HG03108 (cell line): Measurements from ENCODE around the gene ASXL2.
"Not testable (repeated sequence)": the region's sequence is repeated elsewhere in the genome, so short reads cannot be mapped to it uniquely, and the experiment has no call there.

Source experiments
- ATAC-seq: cut with Tn5 transposase; IDR thresholded peaks from one replicate; pipeline ENCODE4 v1.9.1; 2021; ENCODE audit warnings: moderate library complexity; ENCODE audit not compliant: unreplicated experiment

Gene ASXL2

DNA sequence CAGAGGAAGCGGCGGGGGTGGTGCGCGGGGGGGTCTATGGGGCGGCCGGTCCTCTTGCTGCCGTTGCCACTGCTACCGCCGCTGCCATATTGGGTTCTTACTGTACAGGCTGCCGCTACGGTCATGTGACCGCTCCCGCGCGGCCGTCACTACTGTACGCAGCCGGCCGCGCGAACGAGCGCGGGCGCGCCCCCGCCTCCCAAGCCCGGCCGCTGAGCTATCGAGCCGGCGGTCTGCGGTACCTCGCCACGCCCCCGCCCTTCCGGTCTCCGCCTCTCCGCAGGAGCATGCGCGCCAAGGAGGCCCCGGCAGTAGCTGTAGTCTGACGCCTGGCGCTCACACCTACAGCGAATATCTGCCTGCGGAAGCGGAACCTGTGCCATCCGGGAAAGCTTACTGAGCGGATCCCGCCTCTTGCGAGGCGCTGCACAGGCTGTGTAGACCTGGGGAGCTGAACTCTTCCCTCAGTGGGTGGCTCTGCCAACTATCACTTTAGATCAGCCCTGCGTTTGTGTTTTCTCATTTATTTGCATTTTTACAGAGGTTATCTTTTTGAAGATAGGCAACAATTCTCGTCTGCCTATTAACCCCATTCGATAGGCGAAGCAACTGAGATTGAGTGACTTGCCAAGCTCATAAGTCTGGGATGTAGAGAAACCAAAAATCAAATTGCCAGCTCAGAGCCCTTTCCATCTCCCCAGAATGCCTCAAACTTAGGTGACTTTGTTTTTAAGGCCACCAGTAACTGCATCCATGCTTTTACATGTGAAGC lies at the start of gene ASXL2:
Gene ASXL2, minus strand, starts transcription at position 127 of the 772 bp plus-strand sequence. CDS start 265 bp downstream, outside the sequence.
- ATAC-seq: peak; percentile 90

GRCh38 chr2:25926984-25927756 lies 48.9 kb upstream of the ASXL2 start:
- no peak for ATAC-seq

GRCh38 chr2:25922501-25922900 lies 44.2 kb upstream of the ASXL2 start:
- ATAC-seq: no peak

DNA sequence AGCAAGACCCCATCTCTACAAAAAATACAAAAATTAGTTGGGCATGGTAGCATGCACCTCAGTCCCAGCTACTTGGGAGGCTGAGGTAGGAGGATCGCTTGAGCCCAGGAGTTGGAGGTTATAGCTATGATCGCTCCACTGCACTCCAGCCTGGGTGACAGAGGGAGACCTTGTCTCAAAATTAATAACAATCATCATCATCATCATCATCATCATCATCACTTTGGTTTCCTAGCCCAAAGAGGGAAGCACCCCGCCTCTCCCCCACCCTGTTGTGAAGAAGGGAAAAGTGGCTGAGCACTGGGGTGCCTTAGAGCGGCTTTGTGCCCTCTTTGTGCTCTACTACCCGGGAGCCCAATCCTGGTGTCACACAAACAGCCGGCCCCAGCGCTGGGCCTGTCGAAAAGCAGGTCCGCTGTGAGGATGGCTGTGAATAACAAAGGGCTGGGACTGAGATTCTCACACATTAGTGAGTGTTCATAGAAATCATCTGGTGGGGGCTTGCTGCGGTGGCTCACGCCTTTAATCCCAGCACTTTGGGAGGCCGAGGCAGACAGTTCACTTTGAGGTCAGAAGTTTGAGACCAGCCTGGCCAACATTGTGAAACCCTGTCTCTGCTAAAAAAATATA lies 42.6 kb upstream of the ASXL2 start:
- no peak for ATAC-seq

DNA sequence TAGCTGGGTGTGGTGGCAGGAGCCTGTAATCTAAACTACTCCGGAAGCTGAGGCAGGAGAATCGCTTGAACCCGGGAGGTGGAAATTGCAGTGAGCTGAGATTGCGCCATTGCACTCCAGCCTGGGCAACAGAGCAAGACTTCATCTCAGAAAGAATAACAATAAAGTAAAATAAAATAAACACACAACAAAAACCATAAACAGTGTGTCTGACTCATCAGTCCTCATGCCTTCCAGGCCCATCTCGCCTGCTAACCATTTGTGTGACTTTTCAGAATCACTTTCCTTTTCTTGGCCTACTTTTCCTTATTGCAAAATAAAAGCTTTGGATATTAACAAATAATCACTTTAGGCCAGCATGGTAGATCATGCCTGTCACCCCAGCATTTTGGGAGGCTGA lies 42.0 kb upstream of the ASXL2 start:
- ATAC-seq: no peak

DNA sequence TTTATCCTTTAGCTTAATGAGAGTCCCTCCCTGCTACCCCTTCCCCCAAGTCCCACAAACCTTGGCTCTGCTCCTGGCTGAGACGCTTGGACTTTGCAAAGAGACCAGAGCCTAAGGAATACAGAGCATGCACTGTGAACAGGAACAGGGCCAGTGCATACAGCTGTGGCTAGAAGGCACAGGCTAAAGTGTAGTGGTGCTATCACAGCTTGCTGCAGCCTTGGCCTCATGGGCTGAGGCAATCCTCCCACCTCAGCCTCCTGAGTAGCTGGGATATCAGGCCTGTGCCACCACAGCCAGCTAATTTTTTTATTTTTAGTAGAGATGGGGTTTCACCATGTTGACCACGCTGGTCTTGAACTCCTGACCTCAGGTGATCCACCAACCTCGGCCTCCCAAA lies 39.5 kb upstream of the ASXL2 start:
- no peak for ATAC-seq

GRCh38 chr2:25917411-25917810 lies 39.1 kb upstream of the ASXL2 start:
- not testable (repeated sequence) for ATAC-seq

DNA sequence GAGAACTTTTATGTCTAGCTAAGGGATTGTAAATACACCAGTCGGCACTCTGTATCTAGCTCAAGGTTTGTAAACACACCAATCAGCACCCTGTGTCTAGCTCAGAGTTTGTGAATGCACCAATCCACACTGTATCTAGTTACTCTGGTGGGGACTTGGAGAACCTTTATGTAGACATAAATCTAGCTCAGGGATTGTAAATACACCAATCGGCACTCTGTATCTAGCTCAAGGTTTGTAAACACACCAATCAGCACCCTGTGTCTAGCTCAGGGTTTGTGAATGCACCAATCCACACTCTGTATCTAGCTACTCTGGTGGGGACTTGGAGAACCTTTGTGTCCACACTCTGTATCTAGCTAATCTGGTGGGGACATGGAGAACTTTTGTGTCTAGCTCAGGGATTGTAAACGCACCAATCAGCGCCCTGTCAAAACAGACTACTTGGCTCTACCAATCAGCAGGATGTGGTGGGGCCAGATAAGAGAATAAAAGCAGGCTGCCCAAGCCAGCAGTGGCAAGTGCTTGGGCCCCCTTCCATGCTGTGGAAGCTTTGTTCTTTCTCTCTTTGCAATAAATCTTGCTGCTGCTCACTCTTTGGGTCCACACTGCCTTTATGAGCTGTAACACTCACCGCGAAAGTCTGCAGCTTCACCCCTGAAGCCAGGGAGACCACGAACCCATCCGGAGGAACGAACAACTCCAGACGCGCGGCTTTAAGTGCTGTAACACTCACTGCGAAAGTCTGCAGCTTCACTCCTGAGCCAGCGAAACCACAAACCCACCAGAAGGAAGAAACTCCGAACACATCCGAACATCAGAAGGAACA lies 37.9 kb upstream of the ASXL2 start:
- not testable (repeated sequence) for ATAC-seq

DNA sequence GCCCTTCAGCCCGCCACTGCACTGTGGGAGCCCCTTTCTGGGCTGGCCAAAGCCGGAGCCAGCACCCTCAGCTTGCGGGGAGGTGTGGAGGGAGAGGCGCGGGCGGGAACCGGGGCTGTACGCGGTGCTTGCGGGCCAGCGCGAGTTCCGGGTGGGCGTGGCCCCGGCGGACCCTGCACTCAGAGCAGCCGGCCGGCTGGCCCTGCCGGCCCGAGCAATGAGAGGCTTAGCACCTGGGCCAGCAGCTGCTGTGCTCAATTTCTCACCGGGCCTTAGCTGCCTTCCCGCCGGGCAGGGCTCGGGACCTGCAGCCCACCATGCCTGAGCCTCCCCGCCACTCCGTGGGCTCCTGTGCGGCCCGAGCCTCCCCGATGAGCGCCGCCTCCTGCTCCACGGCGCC lies 37.1 kb upstream of the ASXL2 start:
- ATAC-seq: not testable (repeated sequence)

- ATAC-seq: not testable (repeated sequence)
Measured at GRCh38 chr2:25913696-25913973, 35.3 kb upstream of the ASXL2 start.

DNA sequence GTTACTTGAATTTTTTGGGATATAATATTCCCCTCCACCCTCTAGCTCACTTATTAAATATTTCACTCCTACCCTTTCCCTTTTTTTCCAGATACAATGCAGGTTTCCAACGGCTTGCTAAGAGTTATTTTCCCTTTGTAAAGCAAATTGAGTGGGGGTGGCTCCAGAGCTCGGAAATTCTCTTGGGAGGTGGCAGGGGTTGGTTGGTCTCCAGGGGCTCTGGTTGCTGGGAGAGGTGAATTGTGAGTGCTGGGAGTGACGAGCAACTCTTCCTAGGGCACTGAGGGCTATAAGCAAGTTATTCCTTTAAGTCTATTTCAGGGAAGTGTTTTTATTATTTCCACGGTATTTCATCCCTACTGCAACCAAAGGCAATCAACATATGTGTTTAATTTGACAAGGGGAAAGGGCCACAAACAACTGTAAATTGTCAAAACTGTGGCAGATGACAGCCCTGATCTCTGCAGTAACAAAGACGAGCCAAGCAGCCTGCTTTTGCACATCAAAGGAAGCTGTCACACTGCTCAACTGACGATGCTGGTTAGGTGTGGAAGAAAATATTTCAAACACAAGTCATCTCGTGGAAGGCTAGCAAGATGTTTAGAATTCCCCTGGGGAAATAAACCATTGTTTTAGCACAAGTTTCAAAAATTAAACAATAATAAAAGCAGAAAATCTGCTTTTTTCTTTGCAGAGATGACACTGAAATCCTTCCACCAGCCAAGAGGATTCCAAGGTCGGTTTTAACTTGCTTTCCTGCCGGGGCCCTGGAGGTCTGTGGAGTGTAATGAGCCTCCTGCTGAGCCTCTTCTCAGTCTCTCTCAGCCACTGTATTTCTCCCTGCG lies 34.8 kb upstream of the ASXL2 start:
- no peak for ATAC-seq

DNA sequence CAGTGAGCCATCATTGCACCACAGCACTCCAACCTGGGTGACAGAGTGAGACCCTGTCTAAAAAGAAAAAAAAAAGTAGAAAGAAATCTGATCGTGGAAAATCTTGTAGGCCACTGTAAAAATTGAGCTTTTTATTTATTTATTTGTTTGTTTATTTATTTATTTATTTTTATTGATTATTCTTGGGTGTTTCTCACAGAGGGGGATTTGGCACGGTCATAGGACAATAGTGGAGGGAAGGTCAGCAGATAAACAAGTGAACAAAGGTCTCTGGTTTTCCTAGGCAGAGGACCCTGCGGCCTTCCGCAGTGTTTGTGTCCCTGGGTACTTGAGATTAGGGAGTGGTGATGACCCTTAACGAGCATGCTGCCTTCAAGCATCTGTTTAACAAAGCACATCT lies 31.3 kb upstream of the ASXL2 start:
- not testable (repeated sequence) for ATAC-seq

DNA sequence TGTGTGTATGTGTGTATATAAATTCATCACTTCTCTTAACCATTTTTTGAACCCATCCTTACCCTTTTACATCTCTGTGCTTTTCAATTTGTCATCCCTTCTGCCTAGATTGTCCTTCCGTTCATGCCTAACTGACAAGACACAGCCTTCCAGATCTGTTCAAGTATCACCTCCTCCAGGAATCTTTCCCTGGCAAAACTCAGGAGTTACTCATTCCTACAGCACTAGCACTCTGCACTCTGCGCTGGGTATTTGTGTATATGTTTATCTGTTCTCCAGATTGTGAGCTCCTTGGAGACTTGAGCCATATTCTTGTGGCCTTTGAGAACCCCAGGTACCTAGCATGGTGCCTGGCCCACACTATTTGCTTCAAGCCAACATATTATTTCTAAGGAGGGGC lies 26.8 kb upstream of the ASXL2 start:
- no peak for ATAC-seq

DNA sequence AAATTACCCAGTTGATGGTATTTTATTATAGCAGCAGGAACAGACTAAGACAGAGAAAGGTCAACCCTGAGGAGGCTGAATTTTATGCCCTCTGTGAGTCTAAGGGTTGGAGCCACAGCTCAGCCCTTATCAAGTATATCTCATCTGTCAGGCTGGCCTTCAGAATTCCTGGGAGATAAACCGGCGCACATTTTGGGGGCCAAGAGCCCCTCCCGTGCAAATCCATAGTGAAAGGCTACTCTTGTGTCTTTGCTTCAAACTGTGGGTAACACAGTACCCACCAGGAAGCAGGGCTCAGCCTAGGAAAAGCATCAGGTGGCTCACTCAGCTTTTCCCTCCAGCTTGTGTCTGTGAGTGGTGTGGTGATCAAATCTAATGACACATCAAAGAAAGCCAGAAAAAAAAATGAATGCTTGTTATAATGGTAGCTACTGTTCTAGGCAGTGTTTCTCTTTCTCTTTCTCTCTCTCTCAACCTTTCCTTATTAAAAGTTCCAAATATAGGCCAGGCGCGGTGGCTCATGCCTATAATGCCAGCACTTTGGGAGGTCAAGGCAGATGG lies 25.0 kb upstream of the ASXL2 start:
- no peak for ATAC-seq

- no peak for ATAC-seq
Measured at GRCh38 chr2:25899404-25899970, 21.2 kb upstream of the ASXL2 start.

GRCh38 chr2:25897506-25897905 lies 19.2 kb upstream of the ASXL2 start:
- no peak for ATAC-seq

DNA sequence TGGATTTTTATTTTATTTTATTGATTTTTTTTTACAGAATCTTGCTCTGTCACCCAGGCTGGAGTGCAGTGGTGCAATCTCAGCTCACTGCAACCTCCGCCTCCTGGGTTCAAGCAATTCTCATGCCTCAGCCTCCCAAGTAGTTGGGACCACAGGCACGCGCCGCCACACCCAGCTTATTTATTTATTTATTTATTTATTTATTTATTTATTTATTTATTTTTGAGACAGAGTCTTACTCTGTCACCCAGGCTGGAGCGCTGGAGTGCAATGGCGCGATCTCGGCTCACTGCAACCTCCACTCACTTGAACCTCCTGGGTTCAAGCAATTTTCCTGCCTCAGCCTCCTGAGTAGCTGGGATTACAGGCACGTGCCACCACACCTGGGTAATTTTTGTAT lies 18.0 kb upstream of the ASXL2 start:
- not testable (repeated sequence) for ATAC-seq

GRCh38 chr2:25895610-25896009 lies 17.3 kb upstream of the ASXL2 start:
- ATAC-seq: no peak

DNA sequence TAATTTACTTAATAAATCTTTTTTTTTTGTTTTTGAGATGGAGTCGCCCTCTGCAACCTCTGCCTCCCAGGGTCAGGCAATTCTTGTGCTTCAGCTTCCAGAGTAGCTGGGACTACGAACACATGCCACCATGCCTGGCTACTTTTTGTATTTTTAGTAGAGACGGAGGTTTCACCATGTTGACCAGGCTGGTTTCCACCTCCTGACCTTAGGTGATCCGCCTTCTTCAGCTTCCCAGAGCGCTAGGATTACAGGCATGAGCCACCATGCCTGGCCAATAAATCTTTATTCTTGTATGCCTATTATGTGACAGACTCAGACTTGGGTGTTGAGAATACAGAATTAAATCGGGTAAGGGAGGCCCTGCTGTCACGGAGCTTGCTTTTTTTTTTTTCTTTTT lies 16.7 kb upstream of the ASXL2 start:
- ATAC-seq: no peak
